HEK293T (cell line): Measurements from ENCODE around the gene UNC119B.

Experiments used
- ARNT ChIP-seq: fragments of 450-650 bp; IDR thresholded peaks from 2 replicates; pipeline ENCODE4 v1.6.1; 2017; ENCODE audit warnings: mild to moderate bottlenecking
- BHLHE40 ChIP-seq: fragments of 450-650 bp; IDR thresholded peaks from 2 replicates; pipeline ENCODE4 v1.6.1; 2016; ENCODE audit warnings: mild to moderate bottlenecking, moderate library complexity, borderline replicate concordance
- CTBP1 ChIP-seq: fragments of 450-650 bp; IDR thresholded peaks from 2 replicates; pipeline ENCODE4 v1.6.1; 2016; ENCODE audit warnings: borderline replicate concordance
- ELF4 ChIP-seq: fragments of 450-650 bp; IDR thresholded peaks from 2 replicates; pipeline ENCODE4 v1.6.1; 2017; ENCODE audit warnings: antibody characterized with exemption
- FOXA1 ChIP-seq: fragments of 450-650 bp; IDR thresholded peaks from 2 replicates; pipeline ENCODE4 v1.6.1; 2016; ENCODE audit warnings: mild to moderate bottlenecking
- FOXK2 ChIP-seq: fragments of 450-650 bp; IDR thresholded peaks from 2 replicates; pipeline ENCODE4 v1.6.1; 2016; ENCODE audit warnings: mild to moderate bottlenecking
- FOXM1 ChIP-seq: fragments of 450-650 bp; IDR thresholded peaks from 2 replicates; pipeline ENCODE4 v1.6.1; 2017; ENCODE audit warnings: mild to moderate bottlenecking, borderline replicate concordance
- HDGF ChIP-seq: fragments of 450-650 bp; IDR thresholded peaks from 2 replicates; pipeline ENCODE4 v1.6.1; 2017; ENCODE audit warnings: antibody characterized with exemption, borderline replicate concordance
- LEF1 ChIP-seq: fragments of 450-650 bp; IDR thresholded peaks from 2 replicates; pipeline ENCODE4 v1.6.1; 2017; ENCODE audit warnings: mild to moderate bottlenecking, borderline replicate concordance
- SP1 ChIP-seq: fragments of 450-650 bp; IDR thresholded peaks from 2 replicates; pipeline ENCODE4 v1.6.1; 2017
- SUZ12 ChIP-seq: fragments of 450-650 bp; IDR thresholded peaks from 2 replicates; pipeline ENCODE4 v1.6.1; 2016; ENCODE audit warnings: mild to moderate bottlenecking
- TARDBP ChIP-seq: fragments of 450-650 bp; IDR thresholded peaks from 2 replicates; pipeline ENCODE4 v1.6.1; 2016
- ZNF384 ChIP-seq: fragments of 450-650 bp; IDR thresholded peaks from 2 replicates; pipeline ENCODE4 v1.6.1; 2016
- TF ChIP-seq, protein P1 (sequence below): fragments of 450-650 bp; IDR thresholded peaks from 2 replicates; pipeline ENCODE4 v1.6.1; 2016

DNA sequence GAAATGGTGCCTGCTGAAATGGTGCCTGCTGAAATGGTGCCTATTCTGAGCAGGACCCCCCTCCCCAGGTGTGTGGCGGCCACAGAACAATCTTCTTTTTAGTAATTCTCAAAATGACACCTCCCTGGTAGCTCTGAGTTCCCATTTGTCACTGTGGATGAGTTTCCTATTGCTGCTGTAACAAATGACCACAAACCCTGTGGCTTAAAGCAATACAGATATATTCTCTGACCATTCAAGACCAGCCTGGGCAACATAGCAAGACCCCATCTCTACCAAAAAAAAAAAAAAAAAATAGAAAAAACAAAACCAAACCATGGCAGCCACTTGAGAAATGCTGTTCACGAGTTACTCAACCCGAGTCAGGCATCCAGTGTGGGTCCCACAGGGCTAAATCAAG lies 23.3 kb downstream of the UNC119B start:
- TF ChIP-seq SP1, result no peak
- TF ChIP-seq HDGF, result no peak
- no peak for TF ChIP-seq BHLHE40
- TF ChIP-seq FOXM1, result no peak
- TF ChIP-seq FOXA1, result no peak
- TF ChIP-seq CTBP1, result no peak
- TF ChIP-seq SUZ12, result no peak
- TF ChIP-seq, protein P1, sequence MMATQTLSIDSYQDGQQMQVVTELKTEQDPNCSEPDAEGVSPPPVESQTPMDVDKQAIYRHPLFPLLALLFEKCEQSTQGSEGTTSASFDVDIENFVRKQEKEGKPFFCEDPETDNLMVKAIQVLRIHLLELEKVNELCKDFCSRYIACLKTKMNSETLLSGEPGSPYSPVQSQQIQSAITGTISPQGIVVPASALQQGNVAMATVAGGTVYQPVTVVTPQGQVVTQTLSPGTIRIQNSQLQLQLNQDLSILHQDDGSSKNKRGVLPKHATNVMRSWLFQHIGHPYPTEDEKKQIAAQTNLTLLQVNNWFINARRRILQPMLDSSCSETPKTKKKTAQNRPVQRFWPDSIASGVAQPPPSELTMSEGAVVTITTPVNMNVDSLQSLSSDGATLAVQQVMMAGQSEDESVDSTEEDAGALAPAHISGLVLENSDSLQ, result no peak
- no peak for TF ChIP-seq FOXK2
- no peak for TF ChIP-seq ZNF384
- TF ChIP-seq LEF1, result no peak
- no peak for TF ChIP-seq ARNT
- TF ChIP-seq TARDBP, result no peak
- no peak for TF ChIP-seq ELF4
